NT2/D1 (cell line): ENCODE measurements around the gene VCL.

Experiments
- DNase-seq: peaks from one replicate; pipeline ENCODE4 v3.0.0-alpha.2; 2011; ENCODE audit warnings: low read depth, low spot score
- H3K27me3 ChIP-seq: 2 replicates; pipeline ENCODE4 v1.6.0; 2011; ENCODE audit warnings: mild to moderate bottlenecking; ENCODE audit not compliant: insufficient read length, insufficient read depth
- H3K36me3 ChIP-seq: 2 replicates; pipeline ENCODE4 v1.6.1; 2011; ENCODE audit warnings: mild to moderate bottlenecking, low read length, mixed read lengths; ENCODE audit not compliant: insufficient read depth, insufficient read length
- H3K4me1 ChIP-seq: 2 replicates; pipeline ENCODE4 v1.5.1; 2011; ENCODE audit not compliant: insufficient read depth, insufficient read length
- H3K4me3 ChIP-seq: 2 replicates; pipeline ENCODE4 v1.5.1; 2011; ENCODE audit warnings: low read depth; ENCODE audit not compliant: insufficient read length
- H3K9ac ChIP-seq: 2 replicates; pipeline ENCODE4 v1.6.0; 2011; ENCODE audit warnings: low read depth; ENCODE audit not compliant: insufficient read length
- H3K9me3 ChIP-seq: 2 replicates; pipeline ENCODE4 v1.5.1; 2011; ENCODE audit warnings: mild to moderate bottlenecking, low read length; ENCODE audit not compliant: insufficient read depth
- SUZ12 ChIP-seq: IDR thresholded peaks from 2 replicates; pipeline ENCODE4 v1.6.1; 2011; ENCODE audit not compliant: insufficient read length, insufficient read depth; ENCODE audit errors: extremely low read depth
- YY1 ChIP-seq: IDR thresholded peaks from 2 replicates; pipeline ENCODE4 v1.6.1; 2011; ENCODE audit not compliant: insufficient read length, insufficient read depth
- ZNF274 ChIP-seq: IDR thresholded peaks from 2 replicates; pipeline ENCODE4 v1.6.1; 2011; ENCODE audit warnings: mild to moderate bottlenecking, low read depth, low read length

VCL gene

DNA sequence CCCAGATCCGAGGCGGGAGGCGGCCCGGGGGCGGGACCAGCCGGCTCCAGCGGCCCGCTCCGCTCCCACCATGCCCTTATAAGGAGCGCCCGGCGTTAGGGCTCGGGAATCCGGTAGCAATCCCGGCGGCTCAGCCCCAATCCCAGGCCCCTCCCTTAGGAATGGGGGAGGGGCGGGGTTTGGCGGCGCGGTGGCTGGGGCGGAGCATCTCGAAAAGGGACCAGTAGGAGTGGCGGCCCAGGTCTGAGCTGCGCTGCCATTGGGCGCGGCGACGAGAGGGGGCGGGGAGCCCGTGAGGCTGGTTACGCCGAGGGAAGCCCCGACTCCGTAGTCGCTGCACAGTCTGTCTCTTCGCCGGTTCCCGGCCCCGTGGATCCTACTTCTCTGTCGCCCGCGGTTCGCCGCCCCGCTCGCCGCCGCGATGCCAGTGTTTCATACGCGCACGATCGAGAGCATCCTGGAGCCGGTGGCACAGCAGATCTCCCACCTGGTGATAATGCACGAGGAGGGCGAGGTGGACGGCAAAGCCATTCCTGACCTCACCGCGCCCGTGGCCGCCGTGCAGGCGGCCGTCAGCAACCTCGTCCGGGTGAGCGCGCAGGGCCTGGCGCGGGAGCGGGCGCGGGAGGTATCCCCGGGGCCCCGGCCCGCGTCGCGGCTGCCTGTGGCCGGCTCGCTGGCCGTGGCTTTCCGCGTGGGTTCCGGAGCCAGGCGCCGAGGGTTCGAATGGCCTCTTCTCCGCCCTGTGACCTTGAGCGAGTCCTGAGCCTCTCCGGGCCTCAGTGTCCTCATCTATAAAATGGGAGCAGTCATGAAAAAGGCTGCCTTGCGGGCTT lies at the start of gene VCL:
Gene VCL (plus strand): TSS at position 330 of the 836 bp plus-strand sequence. CDS start 92 bp downstream, at position 422.
- DNase-seq, result peak; percentile 94
- Histone ChIP-seq H3K4me3 (peak within 1 kb of the TSS; percentile 96), H3K36me3 (peaks cover 28% of the 10 kb centered on the region), H3K4me1 (peaks cover 4% of the 10 kb centered on the region), H3K9me3 (no peaks in the 10 kb centered on the region), H3K9ac (peak within 1 kb of the TSS; percentile 98), H3K27me3 (no peaks in the 10 kb centered on the region)
- TF ChIP-seq YY1, result no peak
- no peak for TF ChIP-seq SUZ12
- TF ChIP-seq ZNF274, result no peak

DNA sequence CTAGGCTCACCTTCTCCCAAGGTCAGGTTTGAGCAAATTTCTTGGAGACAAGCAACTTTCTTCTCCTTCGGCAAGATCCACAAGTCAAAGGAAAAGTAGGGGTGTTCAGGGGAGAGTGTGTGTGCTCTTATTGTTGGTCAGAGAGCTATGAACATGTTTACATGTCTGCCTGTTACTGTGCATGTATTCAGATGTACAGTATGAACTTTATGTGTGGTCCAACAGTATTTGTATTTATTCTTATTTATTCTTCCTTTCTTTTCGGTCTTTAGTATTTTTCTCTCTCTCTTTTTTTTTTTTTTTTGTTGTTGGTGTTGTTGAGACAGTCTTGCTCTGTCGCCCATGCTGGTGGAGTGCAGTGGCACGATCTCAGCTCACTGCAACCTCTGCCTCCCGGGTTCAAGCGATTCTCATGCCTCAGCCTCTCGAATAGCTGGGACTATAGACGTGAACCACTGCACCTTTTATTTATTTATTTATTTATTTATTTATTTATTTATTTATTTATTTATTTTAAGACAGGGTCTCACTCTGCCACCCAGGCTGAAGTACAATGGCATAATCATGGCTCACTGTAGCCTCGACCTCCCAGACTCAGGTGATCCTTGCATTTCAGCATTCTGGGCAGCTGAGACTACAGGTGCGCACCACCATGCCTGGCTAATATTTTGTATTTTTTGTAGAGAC lies 48.8 kb upstream of the VCL start:
- peaks cover 9% of the 10 kb centered on the region; the same call in 1 of the 2 replicates for H3K9me3 ChIP-seq
- no peaks in the 10 kb centered on the region for H3K27me3 ChIP-seq
- H3K4me3 ChIP-seq, result no peak overlapping the region
- H3K36me3 ChIP-seq, result no peaks in the 10 kb centered on the region
- no peak for TF ChIP-seq YY1
- TF ChIP-seq SUZ12, result no peak
- TF ChIP-seq ZNF274, result no peak
- DNase-seq, result no peak
- H3K4me1 ChIP-seq, result no peaks in the 10 kb centered on the region
- no peak overlapping the region for H3K9ac ChIP-seq

DNA sequence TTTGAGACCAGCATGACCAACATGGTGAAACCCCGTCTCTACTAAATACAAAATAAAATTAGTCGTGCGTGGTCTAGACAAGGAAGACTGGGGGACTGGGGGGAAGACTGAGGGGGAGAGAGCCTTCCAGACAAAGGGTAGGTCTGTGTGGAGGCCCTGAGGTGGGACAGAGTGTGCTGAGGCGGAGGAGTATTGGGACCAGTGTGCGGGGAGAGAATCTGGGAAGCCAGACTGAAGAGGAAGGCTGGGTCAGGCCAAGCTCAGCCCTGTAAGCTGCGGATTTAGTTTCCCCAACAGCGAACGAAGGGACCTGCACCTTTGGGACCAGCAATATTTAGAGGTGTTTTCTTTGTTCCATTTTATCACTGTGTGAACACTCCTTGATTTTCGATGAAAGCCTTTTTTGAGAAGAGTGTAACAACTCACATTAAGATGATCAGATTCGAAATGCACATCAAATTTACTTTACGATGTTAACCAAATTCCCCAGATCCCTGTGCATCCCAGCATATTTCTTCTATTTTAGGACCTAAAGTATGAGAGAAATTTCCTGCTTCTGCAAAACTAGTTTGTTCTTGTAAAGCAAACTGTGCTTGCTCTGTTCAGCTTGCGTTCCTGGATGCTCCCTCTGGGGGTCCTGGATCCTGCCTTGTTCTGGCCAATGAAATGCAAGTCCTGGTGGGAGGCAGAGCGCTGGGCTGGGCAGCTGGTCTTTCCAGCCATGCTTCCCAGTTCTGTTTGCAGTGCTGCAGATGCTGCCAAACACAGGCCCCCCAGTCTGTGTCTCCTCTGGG lies 47.6 kb upstream of the VCL start:
- Histone ChIP-seq H3K36me3 (no peaks in the 10 kb centered on the region), H3K9me3 (no peaks in the 10 kb centered on the region), H3K4me3 (no peak overlapping the region), H3K9ac (no peak overlapping the region), H3K27me3 (no peaks in the 10 kb centered on the region), H3K4me1 (no peaks in the 10 kb centered on the region)
- no peak for DNase-seq
- no peak for TF ChIP-seq YY1
- TF ChIP-seq SUZ12, result no peak
- TF ChIP-seq ZNF274, result no peak

GRCh38 chr10:73953665-73954064 lies 44.3 kb upstream of the VCL start:
- TF ChIP-seq ZNF274 (no peak), SUZ12 (no peak), YY1 (no peak)
- Histone ChIP-seq H3K9me3 (no peaks in the 10 kb centered on the region), H3K4me1 (peaks cover 2% of the 10 kb centered on the region), H3K9ac (no peak overlapping the region), H3K27me3 (no peaks in the 10 kb centered on the region), H3K4me3 (no peak overlapping the region), H3K36me3 (no peaks in the 10 kb centered on the region)
- DNase-seq, result no peak

GRCh38 chr10:73954737-73955136 lies 43.2 kb upstream of the VCL start:
- Histone ChIP-seq H3K9me3 (no peaks in the 10 kb centered on the region), H3K36me3 (no peaks in the 10 kb centered on the region), H3K9ac (no peak overlapping the region), H3K27me3 (no peaks in the 10 kb centered on the region), H3K4me3 (no peak overlapping the region), H3K4me1 (peaks cover 2% of the 10 kb centered on the region)
- DNase-seq, result no peak
- no peak for TF ChIP-seq ZNF274
- no peak for TF ChIP-seq SUZ12
- TF ChIP-seq YY1, result no peak

DNA sequence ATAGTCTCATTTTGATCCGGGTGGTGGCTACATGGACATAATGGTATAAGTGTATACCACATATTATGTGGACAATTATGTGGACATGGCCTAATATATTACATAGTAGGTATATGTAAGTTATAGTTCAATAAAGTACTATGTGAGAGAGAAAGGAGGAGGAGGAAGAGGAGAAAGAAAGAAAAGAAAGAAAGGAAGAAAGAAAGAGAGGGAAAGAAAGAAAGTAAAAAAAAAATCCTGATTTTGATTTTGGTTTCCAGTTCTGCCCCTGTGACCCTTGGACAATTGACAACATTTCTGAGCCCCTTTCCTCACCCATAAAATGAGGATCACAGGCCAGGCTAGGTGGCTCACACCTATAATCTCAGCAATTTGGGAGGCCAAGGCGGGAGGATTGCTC lies 42.2 kb upstream of the VCL start:
- Histone ChIP-seq H3K4me1 (peaks cover 2% of the 10 kb centered on the region), H3K9ac (no peak overlapping the region), H3K9me3 (no peaks in the 10 kb centered on the region), H3K4me3 (no peak overlapping the region), H3K36me3 (no peaks in the 10 kb centered on the region), H3K27me3 (no peaks in the 10 kb centered on the region)
- TF ChIP-seq YY1 (no peak), ZNF274 (no peak), SUZ12 (no peak)
- DNase-seq, result no peak
